ENCODE measurements around the gene STUB1. TPM values are rescaled to one million over a fixed set of nuclear protein-coding genes. Genes with fewer than 3 reads are reported as not detected.

STUB1 gene
- total RNA-seq, 4 donors from 2014 or later = 107 to 244 (median 140) TPM

DNA sequence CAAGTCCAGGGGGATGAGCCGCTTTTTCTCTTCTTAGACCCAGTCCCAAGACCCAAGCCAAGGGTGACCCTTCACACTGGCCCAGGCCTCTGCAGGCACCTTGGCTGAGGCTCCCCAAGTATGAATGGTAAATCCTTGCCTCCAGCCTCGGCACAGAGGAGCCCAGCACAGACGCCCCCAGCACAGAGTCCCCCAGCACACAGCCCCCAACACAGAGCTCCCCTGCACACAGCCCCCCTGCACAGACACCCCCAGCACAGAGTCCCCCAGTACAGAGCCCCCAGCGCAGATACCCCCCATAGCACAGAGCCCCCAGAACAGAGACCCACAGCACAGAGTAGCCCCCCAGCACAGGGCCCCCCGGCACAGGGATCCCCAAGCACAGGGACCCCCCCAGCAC is 39.6 kb upstream of the STUB1 start:
- TF ChIP-seq, protein P1, sequence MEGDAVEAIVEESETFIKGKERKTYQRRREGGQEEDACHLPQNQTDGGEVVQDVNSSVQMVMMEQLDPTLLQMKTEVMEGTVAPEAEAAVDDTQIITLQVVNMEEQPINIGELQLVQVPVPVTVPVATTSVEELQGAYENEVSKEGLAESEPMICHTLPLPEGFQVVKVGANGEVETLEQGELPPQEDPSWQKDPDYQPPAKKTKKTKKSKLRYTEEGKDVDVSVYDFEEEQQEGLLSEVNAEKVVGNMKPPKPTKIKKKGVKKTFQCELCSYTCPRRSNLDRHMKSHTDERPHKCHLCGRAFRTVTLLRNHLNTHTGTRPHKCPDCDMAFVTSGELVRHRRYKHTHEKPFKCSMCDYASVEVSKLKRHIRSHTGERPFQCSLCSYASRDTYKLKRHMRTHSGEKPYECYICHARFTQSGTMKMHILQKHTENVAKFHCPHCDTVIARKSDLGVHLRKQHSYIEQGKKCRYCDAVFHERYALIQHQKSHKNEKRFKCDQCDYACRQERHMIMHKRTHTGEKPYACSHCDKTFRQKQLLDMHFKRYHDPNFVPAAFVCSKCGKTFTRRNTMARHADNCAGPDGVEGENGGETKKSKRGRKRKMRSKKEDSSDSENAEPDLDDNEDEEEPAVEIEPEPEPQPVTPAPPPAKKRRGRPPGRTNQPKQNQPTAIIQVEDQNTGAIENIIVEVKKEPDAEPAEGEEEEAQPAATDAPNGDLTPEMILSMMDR (IDR thresholded peaks at IDR 0.05; ENCODE audit: low read depth) = no peak

DNA sequence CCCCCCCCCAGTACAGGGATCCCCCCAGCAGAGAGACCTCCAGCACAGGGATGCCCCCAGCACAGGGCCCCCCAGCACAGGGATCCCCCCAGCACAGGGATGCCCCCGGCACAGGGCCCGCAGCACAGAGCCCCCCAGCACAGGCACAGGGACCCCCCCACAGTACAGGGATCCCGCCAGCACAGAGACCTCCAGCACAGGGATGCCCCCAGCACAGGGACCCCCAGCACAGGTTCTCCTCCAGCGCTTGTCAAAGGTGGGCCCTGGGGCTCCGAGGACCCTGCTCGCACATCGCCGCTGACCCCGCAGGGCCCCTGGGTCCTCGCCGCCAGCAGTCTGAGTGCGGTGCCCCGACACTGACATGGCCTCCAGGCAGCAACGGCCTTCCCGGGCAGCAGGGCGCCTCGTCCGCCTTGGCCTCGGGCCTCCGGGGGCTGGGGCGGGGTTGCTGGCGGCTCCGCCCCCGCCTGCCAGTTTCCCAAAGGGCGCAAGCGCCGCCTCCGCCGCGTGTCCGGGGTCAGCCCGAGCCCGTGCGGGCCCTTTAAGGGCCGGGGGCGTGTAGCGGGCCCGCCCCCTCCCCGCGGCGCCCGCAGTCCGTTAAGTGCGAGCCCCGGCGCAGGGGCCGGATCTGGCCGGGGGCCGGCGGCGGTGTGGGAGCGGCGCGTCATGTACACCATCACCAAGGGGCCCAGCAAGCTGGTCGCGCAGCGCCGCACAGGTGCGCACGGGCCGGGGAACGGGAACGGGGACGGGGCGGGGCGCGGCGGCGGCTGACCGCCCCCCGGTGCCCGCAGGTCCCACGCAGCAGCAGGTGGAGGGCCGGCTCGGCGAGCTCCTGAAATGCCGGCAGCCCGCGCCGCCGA is 38.7 kb upstream of the STUB1 start, which contains the start of gene MCRIP2:
Gene MCRIP2, plus strand, starts transcription at position 503 of the 863 bp plus-strand sequence. Its CDS starts 164 bp downstream, at position 667.
- TF ChIP-seq, protein P1 (IDR thresholded peaks at IDR 0.05; ENCODE audit: low read depth) = no peak

DNA sequence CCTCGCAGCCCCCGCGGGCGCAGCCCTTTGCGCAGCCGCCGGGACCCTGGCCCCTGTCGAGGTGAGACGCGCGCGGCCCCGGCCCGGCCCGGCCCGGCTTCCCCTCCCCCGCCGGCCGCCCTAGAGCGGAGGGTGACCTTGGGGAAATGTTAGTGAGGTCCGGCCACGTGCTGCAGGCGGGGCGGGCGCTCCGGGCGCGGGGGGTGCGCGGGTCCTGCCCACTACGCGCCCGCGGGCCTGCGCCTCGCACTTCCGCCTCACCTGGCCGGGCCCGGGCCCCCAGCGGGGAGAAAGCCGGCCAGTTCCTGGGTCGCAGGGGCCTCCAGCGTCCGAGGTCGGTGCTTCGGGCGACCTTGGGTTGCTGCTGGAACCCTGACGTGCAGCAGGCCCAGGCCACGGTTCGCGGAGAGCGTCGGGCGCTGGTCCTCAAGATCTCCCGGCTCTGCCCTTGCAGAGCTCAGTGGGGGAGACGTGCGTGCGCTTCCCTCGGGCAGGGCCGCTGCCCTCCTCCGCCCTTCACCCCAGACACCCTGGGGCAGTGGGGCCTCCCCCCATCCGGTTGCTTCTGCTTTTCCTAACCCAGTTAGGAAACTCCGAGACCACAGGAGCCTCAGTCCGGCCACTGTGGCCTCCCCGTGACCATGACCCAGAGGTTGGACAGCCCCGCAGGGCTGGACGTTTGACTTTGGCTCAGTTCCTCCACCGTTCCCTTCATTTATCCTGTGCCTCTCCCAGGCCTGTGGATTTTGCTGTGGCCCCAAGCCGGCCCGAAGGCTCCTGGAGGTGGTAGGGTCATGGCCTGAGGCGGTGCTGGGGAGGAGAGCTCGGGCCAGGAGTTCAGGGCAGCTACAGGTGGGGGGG is 37.8 kb upstream of the STUB1 start:
- TF ChIP-seq, protein P1 (IDR thresholded peaks at IDR 0.05; ENCODE audit: low read depth) = no peak

DNA sequence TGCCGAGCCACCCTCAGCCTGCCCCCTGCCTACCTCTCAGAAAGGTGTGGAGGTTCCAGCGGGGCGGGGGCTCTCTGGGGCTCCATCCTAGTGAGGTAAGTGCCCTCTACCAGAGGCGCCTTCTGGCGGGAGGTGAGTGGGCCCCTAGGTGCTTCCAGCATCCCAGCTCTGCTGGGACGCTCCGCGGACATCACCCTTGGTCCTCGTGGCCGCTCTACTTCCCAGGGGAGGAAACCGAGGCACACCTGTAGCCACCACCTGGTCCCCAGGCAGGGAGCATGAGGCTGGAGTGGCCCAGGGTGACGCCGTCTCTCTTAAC is 37.2 kb upstream of the STUB1 start:
- TF ChIP-seq, protein P1 (IDR thresholded peaks at IDR 0.05; ENCODE audit: low read depth) = no peak

DNA sequence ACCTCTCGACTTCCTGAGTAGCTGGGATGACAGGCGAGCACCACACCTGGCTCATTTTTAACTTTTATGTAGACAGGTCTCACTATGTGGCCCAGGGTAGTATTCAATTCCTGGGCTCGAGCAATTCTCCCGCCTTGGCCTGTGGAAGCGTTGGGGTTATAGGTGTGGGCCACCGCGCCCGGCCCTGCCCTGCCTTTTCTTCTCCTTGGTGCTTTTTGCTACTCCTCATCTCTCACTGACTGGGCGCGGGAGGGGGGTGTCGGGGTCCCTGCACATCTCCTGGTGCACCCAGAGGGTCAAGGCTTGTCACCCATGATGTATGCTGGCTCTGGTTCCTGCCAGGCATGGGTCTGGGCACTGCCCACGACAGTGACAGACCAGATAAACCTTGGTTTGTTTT is 35.7 kb upstream of the STUB1 start:
- TF ChIP-seq, protein P1 (IDR thresholded peaks at IDR 0.05; ENCODE audit: low read depth) = no peak

DNA sequence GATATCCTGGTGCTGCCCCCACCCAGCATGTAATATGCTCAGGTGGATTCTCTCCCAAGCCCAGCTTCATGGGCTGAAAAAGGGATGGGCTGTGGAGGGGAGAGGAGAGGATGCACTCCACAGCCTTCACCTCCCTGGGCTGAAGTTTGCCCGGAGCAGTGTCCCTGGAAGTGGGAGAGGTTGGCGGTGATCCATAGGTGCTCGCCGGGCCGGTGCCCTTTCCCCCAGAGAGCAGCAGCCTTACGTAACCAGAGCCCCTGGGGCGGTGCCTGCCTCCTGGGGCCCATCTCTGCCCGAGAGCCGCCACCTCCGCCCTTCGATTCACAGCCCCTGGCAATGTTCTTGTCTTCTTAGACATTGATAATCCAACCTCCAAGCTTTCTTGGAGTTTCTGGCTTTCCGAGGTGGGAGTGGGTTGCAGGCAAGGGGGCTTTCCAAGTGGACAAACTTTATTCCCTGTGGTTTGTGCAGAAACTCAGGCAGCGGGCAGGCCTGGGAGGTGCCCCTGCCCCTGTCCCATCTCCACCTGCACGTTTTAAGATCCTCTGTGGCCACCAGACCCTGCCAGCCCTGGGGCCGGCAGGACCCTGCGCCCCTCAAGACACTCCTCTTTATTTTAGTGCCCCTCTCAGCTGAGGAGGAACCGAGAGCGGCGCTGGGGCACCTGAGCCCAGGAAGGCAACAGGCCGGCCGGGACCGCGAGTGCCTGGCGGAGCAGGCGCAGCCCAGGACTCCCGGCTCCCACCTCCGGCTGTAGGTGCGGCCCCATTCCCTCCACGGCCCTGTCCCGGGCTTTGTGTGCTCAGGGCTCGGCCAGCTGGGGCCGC is 34.1 kb upstream of the STUB1 start:
- TF ChIP-seq, protein P1 (IDR thresholded peaks at IDR 0.05; ENCODE audit: low read depth) = no peak

Measured in subcutaneous adipose tissue (tissue), 4 donors.